Measurements from ENCODE around the gene NDST1.

NDST1 gene

GRCh38 chr5:150553402-150553801, 45.5 kb downstream of the NDST1 start:
- TF ChIP-seq CTCF (conservative IDR thresholded peaks at IDR 0.05; ENCODE audit: low read length): no peak
- no peak overlapping the region for H3K4me3 ChIP-seq (ENCODE audit: low read length)
- DNase-seq (ENCODE audit: low read depth): no peak

GRCh38 chr5:150553911-150554310, 46.0 kb downstream of the NDST1 start:
- TF ChIP-seq CTCF (conservative IDR thresholded peaks at IDR 0.05; ENCODE audit: low read length): no peak
- H3K4me3 ChIP-seq (ENCODE audit: low read length): no peak overlapping the region
- no peak for DNase-seq (ENCODE audit: low read depth)

- H3K4me3 ChIP-seq (ENCODE audit: low read length): no peak overlapping the region
- no peak for DNase-seq (ENCODE audit: low read depth)
- no peak for TF ChIP-seq CTCF (conservative IDR thresholded peaks at IDR 0.05; ENCODE audit: low read length)
Measured at GRCh38 chr5:150554857-150555256, 46.9 kb downstream of the NDST1 start.

GRCh38 chr5:150556106-150556505, 48.2 kb downstream of the NDST1 start:
- DNase-seq (ENCODE audit: low read depth): no peak
- no peak overlapping the region for H3K4me3 ChIP-seq (ENCODE audit: low read length)
- TF ChIP-seq CTCF (conservative IDR thresholded peaks at IDR 0.05; ENCODE audit: low read length): no peak

GRCh38 chr5:150556859-150557508, 49.1 kb downstream of the NDST1 start:
- no peak for DNase-seq (ENCODE audit: low read depth)
- TF ChIP-seq CTCF (conservative IDR thresholded peaks at IDR 0.05; ENCODE audit: low read length): no peak
- no peak overlapping the region for H3K4me3 ChIP-seq (ENCODE audit: low read length)

GRCh38 chr5:150557509-150557872, 49.6 kb downstream of the NDST1 start:
- H3K4me3 ChIP-seq (ENCODE audit: low read length): no peak overlapping the region
- DNase-seq (ENCODE audit: low read depth): no peak
- TF ChIP-seq CTCF (conservative IDR thresholded peaks at IDR 0.05; ENCODE audit: low read length): no peak

GRCh38 chr5:150558088-150558621, 50.2 kb downstream of the NDST1 start:
- no peak overlapping the region for H3K4me3 ChIP-seq (ENCODE audit: low read length)
- DNase-seq (ENCODE audit: low read depth): no peak
- TF ChIP-seq CTCF (conservative IDR thresholded peaks at IDR 0.05; ENCODE audit: low read length): no peak

Data from AG10803 (cell line).